ENCODE data around the gene CHCHD4. TPM values are rescaled to one million over a fixed set of nuclear protein-coding genes. Genes with fewer than 3 reads are reported as not detected.

Gene CHCHD4
- total and polyA plus RNA-seq, 2 of the 13 experiments (the other 11 are each of a cell fraction or from before 2014, with no cell fraction given) = 15.8 to 24.1 TPM

DNA sequence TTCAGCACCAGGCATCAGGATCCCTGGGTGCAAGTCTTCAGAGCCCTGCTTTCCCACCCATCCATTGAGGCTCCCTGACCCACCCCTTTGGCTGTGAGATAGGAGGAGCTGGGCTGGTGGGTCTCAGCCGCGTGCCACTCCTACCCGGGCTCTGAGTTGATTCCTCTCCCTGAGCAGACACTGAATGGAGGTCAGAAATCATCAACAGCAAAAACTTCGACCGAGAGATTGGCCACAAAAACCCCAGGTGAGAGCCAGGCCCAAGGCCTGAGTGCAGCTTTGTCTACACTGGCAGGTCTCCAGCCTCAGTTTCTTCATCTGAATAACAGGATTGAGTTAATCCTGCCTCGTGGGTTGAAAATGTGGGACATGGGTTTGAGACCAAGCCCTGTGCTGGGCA lies 8.0 kb upstream of the CHCHD4 start (continued):
- no peak for TF ChIP-seq EHMT2 (IDR thresholded peaks at IDR 0.05; ENCODE audit: borderline replicate concordance, low read depth, low read length)

DNA sequence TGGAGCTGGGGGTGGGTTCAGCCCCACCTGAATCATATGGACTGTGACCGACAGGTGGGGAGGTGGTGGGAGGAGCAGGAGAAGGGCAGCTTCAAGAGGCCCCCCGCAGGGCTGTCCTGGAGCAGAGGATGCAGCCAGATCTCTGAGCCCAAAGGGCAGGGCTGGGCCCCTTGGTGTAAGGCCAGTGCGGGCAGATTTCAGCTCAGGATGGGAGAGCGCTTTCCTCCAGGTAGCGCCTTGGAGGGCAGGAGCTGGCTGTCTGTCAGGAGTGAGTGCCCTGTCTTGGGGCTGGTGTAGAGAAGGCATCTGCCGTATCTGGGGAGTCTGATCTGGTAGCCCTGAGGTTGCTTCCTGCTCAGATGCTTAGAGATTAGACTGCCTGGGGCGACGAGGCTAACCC lies 7.5 kb upstream of the CHCHD4 start:
- no peaks in the 10 kb centered on the region for H3K9me3 ChIP-seq (ENCODE audit: low read length)
- TF ChIP-seq ZNF12 (CRISPR knock-in tag; IDR thresholded peaks at IDR 0.05) (no peak), RFXANK (CRISPR knock-in tag; IDR thresholded peaks at IDR 0.05) (no peak), AGO2 (optimal IDR thresholded peaks at IDR 0.05; ENCODE audit: low read depth, low read length) (peak; percentile 48)
- H3K36me3 ChIP-seq (replicated peaks in 1 of 2; ENCODE audit: control insufficient read depth in 1 of 2, insufficient read depth in 2 of 2, low read length in 2 of 2) = peaks cover 35 to 84% of the 10 kb centered on the region in 2 experiments
- ChIA-PET CTCF (ENCODE audit: low intra/inter-chr PET ratio, low total read pairs) (no interaction called here), POLR2A (interaction anchor here (1.6 kb wide), 1 partner anchor 13 kb away, joined by 5 read pairs; no protein-coding TSS in a partner anchor)
- 0 out of 2 replicates have a peak, but pooled peaks cover 6% of the 10 kb centered on the region for H4K20me1 ChIP-seq (ENCODE audit: insufficient read depth, low read length)
- no peaks in the 10 kb centered on the region for H3K27me3 ChIP-seq (ENCODE audit: control insufficient read depth in 1 of 2, insufficient read depth in 2 of 2, low read length in 2 of 2)
- FAIRE-seq (no peak), DNase-seq (ENCODE audit: low spot score) (no peak), ATAC-seq (no peak)
- in situ Hi-C loops (cut with HindIII; ENCODE audit: extremely low pct_ligation_motif_present, low pct_unique_long_range_greater_than_20kb) = no loop called here
- H3K79me2 ChIP-seq (ENCODE audit: insufficient read depth, low read length) = peaks cover 17% of the 10 kb centered on the region
- 100% methylated on average over 4 of the region's 8 CpGs for WGBS (ENCODE audit: low lambda C conversion rate)
- no TSS peak for BruUV-seq (replicated peaks)
- no peak overlapping the region for H3K4me3 ChIP-seq (replicated peaks in 1 of 3; ENCODE audit: insufficient read depth in 1 of 3, low read depth in 2 of 3, low read length in 3 of 3)
- no peak overlapping the region for H3K4me2 ChIP-seq (ENCODE audit: low read depth, low read length)
- no peak overlapping the region for H2AFZ ChIP-seq (ENCODE audit: low read length)
- no peak overlapping the region for H3K9ac ChIP-seq (ENCODE audit: insufficient read depth, low read depth, low read length)
- intact Hi-C loops (cut with micrococcal nuclease; ENCODE audit: unreplicated experiment) = no loop called here
- H3K27ac ChIP-seq (ENCODE audit: extremely low read length, insufficient read depth, low read length) = no peak overlapping the region
- peaks cover 20% of the 10 kb centered on the region for H3K4me1 ChIP-seq (ENCODE audit: insufficient read depth, low read length)

DNA sequence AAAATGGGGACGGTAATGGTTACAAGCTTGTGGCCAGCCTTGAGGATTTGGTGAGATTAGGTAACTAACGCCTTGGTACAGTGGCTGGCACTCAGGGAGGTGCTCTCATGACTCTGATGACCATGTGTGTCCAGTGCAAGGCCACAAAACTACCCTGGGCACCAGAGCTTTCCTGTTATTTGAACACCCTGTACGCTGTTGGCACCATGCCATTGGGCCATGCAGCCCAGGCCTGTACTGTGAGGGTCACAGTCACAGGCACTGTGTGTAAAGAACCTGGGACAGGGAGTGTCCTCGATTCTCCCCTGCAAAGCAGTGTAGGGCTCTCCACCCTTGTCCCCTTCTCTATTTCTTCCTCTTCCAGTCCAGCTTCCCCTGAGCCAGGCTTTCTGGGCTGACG lies 6.5 kb upstream of the CHCHD4 start:
- in situ Hi-C loops (cut with HindIII; ENCODE audit: extremely low pct_ligation_motif_present, low pct_unique_long_range_greater_than_20kb) = no loop called here
- Histone ChIP-seq H3K27me3 (ENCODE audit: control insufficient read depth in 1 of 2, insufficient read depth in 2 of 2, low read length in 2 of 2) (no peaks in the 10 kb centered on the region), H3K9me3 (ENCODE audit: low read length) (no peaks in the 10 kb centered on the region), H3K4me3 (replicated peaks in 1 of 3; ENCODE audit: insufficient read depth in 1 of 3, low read depth in 2 of 3, low read length in 3 of 3) (no peak overlapping the region), H3K4me1 (ENCODE audit: insufficient read depth, low read length) (peaks cover 29% of the 10 kb centered on the region), H2AFZ (ENCODE audit: low read length) (no peak overlapping the region), H3K27ac (ENCODE audit: extremely low read length, insufficient read depth, low read length) (no peak overlapping the region), H4K20me1 (ENCODE audit: insufficient read depth, low read length) (peaks cover 14% of the 10 kb centered on the region), H3K79me2 (ENCODE audit: insufficient read depth, low read length) (peaks cover 26% of the 10 kb centered on the region), H3K36me3 (replicated peaks in 1 of 2; ENCODE audit: control insufficient read depth in 1 of 2, insufficient read depth in 2 of 2, low read length in 2 of 2) (peaks cover 32 to 79% of the 10 kb centered on the region in 2 experiments), H3K9ac (ENCODE audit: insufficient read depth, low read depth, low read length) (no peak overlapping the region), H3K4me2 (ENCODE audit: low read depth, low read length) (no peak overlapping the region)
- FAIRE-seq = no peak
- no peak for DNase-seq (ENCODE audit: low spot score)
- intact Hi-C loops (cut with micrococcal nuclease; ENCODE audit: unreplicated experiment) = no loop called here
- no peak for ATAC-seq
- POLR2A ChIA-PET = interaction anchor here (1.0 kb wide), 1 partner anchor 13 kb away, joined by 3 read pairs; no protein-coding TSS in a partner anchor
- BruUV-seq (replicated peaks) = no TSS peak
- CTCF ChIA-PET (ENCODE audit: low intra/inter-chr PET ratio, low total read pairs) = no interaction called here
- WGBS (ENCODE audit: low lambda C conversion rate) = 96% methylated on average over 3 of the region's 5 CpGs
- TF ChIP-seq ZFP82 (CRISPR knock-in tag; IDR thresholded peaks at IDR 0.05; ENCODE audit: borderline replicate concordance) (no peak), ZNF496 (CRISPR knock-in tag; IDR thresholded peaks at IDR 0.05; ENCODE audit: insufficient replicate concordance) (no peak), FOXA1 (IDR thresholded peaks at IDR 0.05) (no peak), FOXA1 (CRISPR knock-in tag; IDR thresholded peaks at IDR 0.05) (no peak), SALL1 (CRISPR knock-in tag; IDR thresholded peaks at IDR 0.05) (no peak), ARNT2 (CRISPR knock-in tag; IDR thresholded peaks at IDR 0.05; ENCODE audit: low read depth) (no peak), U2AF1 (optimal IDR thresholded peaks at IDR 0.05; ENCODE audit: low read depth, low read length) (no peak), DRAP1 (CRISPR knock-in tag; IDR thresholded peaks at IDR 0.05) (no peak), PAF1 (CRISPR knock-in tag; IDR thresholded peaks at IDR 0.05) (no peak), ZNF235 (CRISPR knock-in tag; IDR thresholded peaks at IDR 0.05; ENCODE audit: borderline replicate concordance) (no peak), POLR2AphosphoS5 (IDR thresholded peaks at IDR 0.05; ENCODE audit: low read depth, low read length) (no peak), ZFX (CRISPR knock-in tag; IDR thresholded peaks at IDR 0.05; ENCODE audit: low read depth) (no peak)
- TF ChIP-seq, protein P1, sequence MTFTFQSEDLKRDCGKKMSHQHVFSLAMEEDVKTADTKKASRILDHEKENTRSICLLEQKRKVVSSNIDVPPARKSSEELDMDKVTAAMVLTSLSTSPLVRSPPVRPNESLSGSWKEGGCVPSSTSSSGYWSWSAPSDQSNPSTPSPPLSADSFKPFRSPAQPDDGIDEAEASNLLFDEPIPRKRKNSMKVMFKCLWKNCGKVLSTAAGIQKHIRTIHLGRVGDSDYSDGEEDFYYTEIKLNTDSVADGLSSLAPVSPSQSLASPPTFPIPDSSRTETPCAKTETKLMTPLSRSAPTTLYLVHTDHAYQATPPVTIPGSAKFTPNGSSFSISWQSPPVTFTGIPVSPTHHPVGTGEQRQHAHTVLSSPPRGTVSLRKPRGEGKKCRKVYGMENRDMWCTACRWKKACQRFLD (CRISPR knock-in tag; IDR thresholded peaks at IDR 0.05; ENCODE audit: borderline replicate concordance) = no peak
